Activated CD8-positive, alpha-beta memory T cell treated with anti-CD3 and anti-CD28 coated beads for 48 hours (primary cell): ENCODE data around the gene SUGCT.
"Not testable (repeated sequence)": the region's sequence is repeated elsewhere in the genome, so short reads cannot be mapped to it uniquely, and the experiment has no call there.

Experiments
- DNase-seq, 3 experiments: peaks; one replicate each; pipeline ENCODE4 v3.0.0-alpha.2; 2020; ENCODE audit warnings: low read depth in 2 of 3, low spot score in 2 of 3

Gene SUGCT

GRCh38 chr7:40649247-40649646, 514.4 kb downstream of the SUGCT start:
- DNase-seq, result no peak

DNA sequence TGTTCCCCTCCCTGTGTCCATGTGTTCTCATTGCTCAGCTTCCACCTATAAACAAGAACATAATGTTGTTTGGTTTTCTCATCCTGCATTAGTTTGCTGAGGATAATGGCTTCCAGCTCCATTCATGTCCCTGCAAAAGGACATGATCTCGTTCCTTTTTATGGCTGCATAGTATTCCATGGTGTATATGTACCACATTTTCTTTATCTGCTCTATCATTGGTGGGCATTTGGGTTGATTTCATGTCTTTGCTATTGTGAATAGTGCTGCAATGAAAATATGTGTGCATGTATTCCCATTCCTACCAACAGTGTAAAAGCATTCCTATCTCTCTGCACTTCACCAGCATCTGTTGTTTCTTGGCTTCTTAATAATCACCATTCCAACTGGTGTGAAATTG, 516.1 kb downstream of the SUGCT start:
- not testable (repeated sequence) for DNase-seq

DNA sequence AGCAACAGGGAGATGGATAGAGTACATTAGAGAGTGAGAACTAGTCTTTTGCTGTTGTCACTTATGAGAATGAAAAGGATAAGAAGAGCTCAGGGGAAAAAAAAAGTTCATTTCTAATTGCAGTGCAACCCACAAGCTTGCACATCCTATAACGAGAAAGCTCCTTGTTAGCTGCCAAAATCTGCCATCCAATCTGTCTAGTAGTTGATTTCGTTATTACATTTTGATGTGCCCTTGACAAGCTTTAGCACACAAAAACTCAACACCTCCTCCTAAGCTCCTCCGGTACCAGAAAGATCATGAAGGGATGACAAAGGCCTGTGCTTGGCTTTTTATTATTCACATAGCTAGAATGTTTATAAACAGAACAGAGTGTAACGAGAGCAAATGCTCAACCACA, 519.4 kb downstream of the SUGCT start:
- no peak for DNase-seq

DNA sequence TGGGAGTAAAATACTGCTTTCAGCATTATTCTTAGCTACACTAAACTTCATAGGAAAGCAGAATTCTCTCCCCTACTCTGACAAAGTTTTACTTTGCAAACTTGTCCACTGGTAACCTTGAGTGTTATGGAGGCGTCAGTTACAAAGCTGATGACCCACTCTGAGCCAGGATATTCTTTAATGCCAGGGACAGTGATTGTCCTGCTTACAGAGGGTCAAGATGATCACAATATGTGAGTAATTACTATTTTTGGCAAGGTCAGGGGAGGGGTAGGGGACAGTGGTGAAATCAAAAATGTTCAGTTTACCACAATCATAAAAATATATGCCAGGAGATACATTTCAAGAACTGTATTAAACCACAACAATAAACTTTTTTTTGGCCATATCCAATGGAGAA, 520.6 kb downstream of the SUGCT start:
- no peak for DNase-seq

DNA sequence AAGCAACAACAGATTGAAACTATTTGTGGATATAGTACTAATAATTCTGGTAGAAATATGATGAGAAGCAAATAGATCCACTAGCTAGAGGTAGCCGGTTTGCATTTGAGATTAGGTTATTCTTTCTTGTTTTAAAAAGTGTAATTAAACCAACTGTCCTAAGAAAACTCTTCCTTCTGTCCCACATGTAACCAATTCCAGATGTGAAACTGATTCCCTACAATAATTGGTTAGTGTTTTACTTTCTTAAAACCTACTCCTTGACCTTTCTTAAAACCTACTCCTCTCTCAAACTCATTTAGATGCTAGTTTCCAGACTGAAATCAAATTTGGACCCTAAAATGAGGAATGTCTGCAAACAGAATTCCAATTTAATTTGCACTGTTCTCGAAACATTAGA, 521.5 kb downstream of the SUGCT start:
- DNase-seq, result no peak

DNA sequence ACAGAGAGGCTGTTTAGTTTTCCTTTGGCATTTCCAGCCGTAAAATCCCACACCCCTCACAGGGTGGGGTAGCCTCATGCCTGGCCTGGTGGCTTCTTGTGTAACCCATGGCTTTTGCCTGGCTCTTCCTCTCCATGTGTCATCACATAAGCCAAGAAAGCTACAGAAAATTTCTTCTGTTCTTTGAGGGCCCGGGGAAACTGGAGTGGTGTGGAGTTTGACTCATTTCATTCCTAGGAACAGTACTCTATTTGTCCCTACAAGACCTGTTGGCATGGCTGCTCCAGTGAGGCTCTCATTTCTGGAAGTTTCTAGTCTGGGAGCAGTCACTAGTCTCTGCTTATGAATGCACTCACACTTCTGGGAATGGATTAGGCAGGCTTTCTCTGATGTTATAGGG, 523.9 kb downstream of the SUGCT start:
- no peak for DNase-seq

- no peak for DNase-seq
These were observed 524.4 kb downstream of the SUGCT start for GRCh38 chr7:40659231-40659630.

- no peak for DNase-seq
These were observed 538.5 kb downstream of the SUGCT start for GRCh38 chr7:40673285-40673684.

- DNase-seq, result no peak
These were observed 539.5 kb downstream of the SUGCT start for GRCh38 chr7:40674316-40674715.

GRCh38 chr7:40675741-40676140, 540.9 kb downstream of the SUGCT start:
- DNase-seq, result no peak

DNA sequence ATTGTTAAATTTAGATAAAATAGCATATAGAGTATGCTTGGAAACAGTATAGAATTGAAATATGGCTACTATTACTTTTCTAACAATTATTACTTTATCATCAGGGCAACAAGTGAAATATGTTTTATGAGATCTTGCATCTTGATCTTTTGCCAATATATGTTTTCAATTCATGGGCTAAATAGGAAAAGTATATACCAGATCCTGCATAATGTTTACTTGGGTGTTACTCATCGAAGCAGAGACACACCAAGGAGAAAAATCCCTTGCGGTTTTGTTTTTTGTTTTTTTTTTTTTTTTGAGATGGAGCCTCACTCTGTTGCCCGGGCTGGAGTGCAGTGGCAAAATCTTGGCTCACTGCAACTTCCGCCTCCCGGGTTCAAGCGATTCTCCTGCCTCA, 541.4 kb downstream of the SUGCT start:
- no peak for DNase-seq

- no peak for DNase-seq
These were observed 545.9 kb downstream of the SUGCT start for GRCh38 chr7:40680657-40681056.

DNA sequence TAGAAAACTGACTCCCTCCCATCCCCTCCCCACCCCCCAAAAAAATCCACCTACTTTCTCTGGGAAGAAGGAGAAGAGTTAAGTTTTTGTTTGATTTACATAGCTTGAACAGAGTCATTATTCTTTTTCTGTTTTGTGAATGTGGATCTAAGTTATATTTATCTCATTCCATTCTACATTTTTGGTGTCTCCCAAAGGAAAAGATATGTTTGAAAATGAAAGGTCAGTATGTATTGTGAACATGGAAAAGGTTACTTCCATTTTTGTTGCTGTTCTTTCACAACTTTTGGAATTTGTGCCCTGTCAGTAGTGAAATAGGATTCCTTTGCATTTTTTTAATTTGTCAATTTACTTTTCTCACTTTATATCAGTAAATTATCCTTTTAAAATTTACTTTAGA, 547.9 kb downstream of the SUGCT start:
- DNase-seq, result no peak

GRCh38 chr7:40694026-40694809, 559.4 kb downstream of the SUGCT start:
- DNase-seq, result no peak

DNA sequence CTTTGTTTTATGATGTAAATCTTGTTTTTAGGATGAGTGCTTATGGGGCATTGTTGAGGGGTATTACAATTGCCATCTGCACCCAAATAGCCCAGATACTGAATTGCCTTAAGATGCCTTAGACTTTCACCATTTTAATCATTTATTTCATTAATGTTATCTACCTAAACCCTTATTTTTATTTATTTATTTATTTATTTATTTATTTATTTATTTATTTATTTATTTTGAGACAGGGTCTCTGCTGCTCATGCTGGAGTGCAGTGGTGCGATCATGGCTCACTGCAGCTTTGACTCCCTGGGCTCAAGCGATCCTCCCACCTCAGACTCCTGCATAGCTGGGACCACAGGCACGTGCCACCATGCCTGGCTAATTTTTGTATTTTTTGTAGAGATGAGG, 560.2 kb downstream of the SUGCT start:
- DNase-seq, result no peak

- DNase-seq, result no peak
These were observed 562.8 kb downstream of the SUGCT start for GRCh38 chr7:40697653-40698052.

GRCh38 chr7:40698214-40698920, 563.6 kb downstream of the SUGCT start:
- no peak for DNase-seq

DNA sequence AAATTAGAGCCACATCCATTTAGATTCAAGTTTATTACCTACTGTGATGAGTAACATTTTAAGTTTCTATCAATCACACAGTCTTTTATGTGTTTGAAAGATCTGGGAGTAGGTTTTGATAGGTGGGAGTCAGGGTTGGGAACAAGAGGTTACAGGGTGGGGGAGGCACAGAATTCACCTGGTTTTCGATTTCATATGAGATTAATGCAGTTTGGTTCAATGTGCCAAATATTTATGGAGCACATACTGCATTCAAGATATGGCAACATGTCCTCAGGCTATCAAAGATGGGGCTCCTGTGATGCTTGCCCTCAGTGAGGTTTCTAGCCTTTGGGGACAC, 564.1 kb downstream of the SUGCT start:
- DNase-seq, result no peak

DNA sequence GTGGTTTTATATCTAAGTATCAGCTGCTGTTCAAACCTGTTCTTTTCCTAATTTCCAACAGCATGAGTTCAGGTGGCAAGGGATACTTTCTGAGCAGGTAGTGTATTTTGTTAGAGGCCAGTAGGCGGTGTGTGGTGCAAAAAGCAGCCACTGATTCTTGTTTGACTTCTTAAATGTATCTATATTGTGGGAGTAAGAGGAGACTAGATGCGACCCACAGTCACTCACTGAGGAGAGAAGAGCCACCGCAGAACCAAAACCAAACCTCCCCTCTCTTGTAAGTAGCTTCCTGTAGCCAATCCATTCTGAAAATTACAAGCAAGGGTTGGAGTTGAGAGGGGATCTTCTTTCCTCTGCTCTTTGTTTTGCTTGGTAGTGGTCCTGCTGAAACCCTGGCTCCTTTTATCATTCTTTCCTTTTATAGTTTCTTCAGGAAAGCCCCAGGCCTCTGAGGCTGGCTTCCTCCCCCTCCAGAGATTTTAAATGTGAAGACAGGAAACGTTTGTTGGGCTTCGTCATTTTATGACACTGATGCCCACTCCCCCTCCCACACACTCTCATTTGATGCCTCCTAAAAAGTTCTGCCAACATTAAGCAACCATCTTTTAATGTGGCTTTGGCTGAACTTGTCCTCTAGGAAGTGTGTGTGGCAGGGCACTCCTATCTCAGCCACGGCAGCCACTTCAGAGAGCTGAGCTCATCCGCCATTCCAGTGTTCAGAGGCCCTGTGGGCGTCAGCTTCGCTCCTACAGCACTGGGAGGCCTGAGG, 566.0 kb downstream of the SUGCT start:
- no peak for DNase-seq

- no peak for DNase-seq
These were observed 567.2 kb downstream of the SUGCT start for GRCh38 chr7:40701836-40702551.

DNA sequence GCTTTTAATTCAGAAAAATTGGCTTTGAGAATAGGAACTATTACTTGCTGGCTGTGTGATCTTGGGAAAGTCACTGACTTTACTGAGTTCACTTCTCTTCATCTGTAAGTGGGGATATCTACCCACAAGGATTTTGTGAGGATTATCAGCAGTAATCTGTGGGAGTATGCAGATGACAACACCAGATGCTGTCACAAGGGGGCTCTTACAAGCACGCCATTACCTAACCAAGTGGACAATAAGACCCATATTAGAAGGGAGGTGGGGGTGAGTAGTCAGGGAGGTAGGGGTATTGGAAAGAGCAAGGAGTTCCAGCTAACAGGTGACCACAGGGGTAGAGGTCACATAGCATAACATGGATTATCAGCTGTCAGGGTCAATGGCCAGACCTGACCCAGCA, 569.4 kb downstream of the SUGCT start:
- DNase-seq, result no peak

- no peak for DNase-seq
These were observed 572.0 kb downstream of the SUGCT start for GRCh38 chr7:40706829-40707228.
